HG03521 (cell line): ENCODE results near the gene TMEM38B.
"Not testable (repeated sequence)": the region's sequence is repeated elsewhere in the genome, so short reads cannot be mapped to it uniquely, and the experiment has no call there.

Experiments
- ATAC-seq: cut with Tn5 transposase; IDR thresholded peaks from one replicate; pipeline ENCODE4 v1.9.1; 2021; ENCODE audit warnings: mild to moderate bottlenecking, moderate library complexity; ENCODE audit not compliant: unreplicated experiment

Gene TMEM38B

GRCh38 chr9:105681313-105681712, 13.0 kb upstream of the TMEM38B start:
- no peak for ATAC-seq

- ATAC-seq = no peak
These were observed 12.6 kb upstream of the TMEM38B start for GRCh38 chr9:105681724-105682123.

- ATAC-seq = no peak
These were observed 10.6 kb upstream of the TMEM38B start for GRCh38 chr9:105683688-105684275.

GRCh38 chr9:105686936-105687335, 7.4 kb upstream of the TMEM38B start:
- ATAC-seq = no peak

- ATAC-seq = no peak
These were observed 3.6 kb upstream of the TMEM38B start for GRCh38 chr9:105690742-105691141.

- ATAC-seq = peak; percentile 17
These were observed 729 bp upstream of the TMEM38B start for GRCh38 chr9:105693435-105694189.

- peak; percentile 61 for ATAC-seq
These were observed 674 bp downstream of the TMEM38B start for GRCh38 chr9:105694848-105695581.

- ATAC-seq = no peak
These were observed 2.0 kb downstream of the TMEM38B start for GRCh38 chr9:105696219-105696793.

- ATAC-seq = no peak
These were observed 3.5 kb downstream of the TMEM38B start for GRCh38 chr9:105697871-105698270.

- ATAC-seq = no peak
These were observed 4.1 kb downstream of the TMEM38B start for GRCh38 chr9:105698348-105698870.

GRCh38 chr9:105700668-105701067, 6.3 kb downstream of the TMEM38B start:
- ATAC-seq = no peak

- no peak for ATAC-seq
These were observed 6.8 kb downstream of the TMEM38B start for GRCh38 chr9:105701145-105701544.

- no peak for ATAC-seq
These were observed 7.9 kb downstream of the TMEM38B start for GRCh38 chr9:105702207-105702606.

- not testable (repeated sequence) for ATAC-seq
These were observed 9.3 kb downstream of the TMEM38B start for GRCh38 chr9:105703638-105704037.

- ATAC-seq = no peak
These were observed 11.8 kb downstream of the TMEM38B start for GRCh38 chr9:105706156-105706555.

- ATAC-seq = peak; percentile 63
These were observed 14.1 kb downstream of the TMEM38B start for GRCh38 chr9:105708405-105708804.

GRCh38 chr9:105710638-105711037, 16.3 kb downstream of the TMEM38B start:
- no peak for ATAC-seq

GRCh38 chr9:105711867-105712266, 17.5 kb downstream of the TMEM38B start:
- no peak for ATAC-seq

GRCh38 chr9:105712297-105712696, 18.0 kb downstream of the TMEM38B start:
- no peak for ATAC-seq

GRCh38 chr9:105712773-105713172, 18.4 kb downstream of the TMEM38B start:
- no peak for ATAC-seq

- no peak for ATAC-seq
These were observed 19.1 kb downstream of the TMEM38B start for GRCh38 chr9:105713260-105714019.
